HG02678 (cell line): Measurements from ENCODE around the gene ALDH3A1.

Experiments used
- ATAC-seq: cut with Tn5 transposase; IDR thresholded peaks from one replicate; pipeline ENCODE4 v1.9.1; 2021; ENCODE audit warnings: mild to moderate bottlenecking, moderate library complexity; ENCODE audit not compliant: unreplicated experiment

ALDH3A1 gene

GRCh38 chr17:19742495-19742894 lies 5.6 kb downstream of the ALDH3A1 start:
- ATAC-seq = no peak

GRCh38 chr17:19741832-19742457 lies 6.2 kb downstream of the ALDH3A1 start:
- no peak for ATAC-seq

DNA sequence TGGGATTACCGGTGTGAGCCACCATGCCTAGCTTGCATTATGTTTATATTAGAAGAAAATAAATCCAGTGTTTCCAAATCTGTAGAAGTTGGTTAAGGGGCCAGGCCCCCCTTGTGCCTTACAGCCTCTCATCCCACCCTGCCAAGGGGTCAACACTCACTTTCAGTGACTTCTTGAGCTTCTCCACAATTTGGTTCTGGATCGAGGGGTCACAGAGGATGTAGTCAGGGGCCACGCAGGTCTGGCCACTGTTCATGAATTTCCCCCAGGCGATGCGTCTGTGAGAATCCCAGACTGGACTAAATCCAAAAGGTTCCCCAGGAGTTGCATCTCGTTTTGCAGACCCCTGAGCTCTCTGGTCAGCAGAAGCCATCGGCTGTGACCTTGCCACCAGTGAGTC lies 7.2 kb downstream of the ALDH3A1 start:
- ATAC-seq = no peak

- ATAC-seq = no peak
Observed at GRCh38 chr17:19739241-19740201, 8.6 kb downstream of the ALDH3A1 start.

DNA sequence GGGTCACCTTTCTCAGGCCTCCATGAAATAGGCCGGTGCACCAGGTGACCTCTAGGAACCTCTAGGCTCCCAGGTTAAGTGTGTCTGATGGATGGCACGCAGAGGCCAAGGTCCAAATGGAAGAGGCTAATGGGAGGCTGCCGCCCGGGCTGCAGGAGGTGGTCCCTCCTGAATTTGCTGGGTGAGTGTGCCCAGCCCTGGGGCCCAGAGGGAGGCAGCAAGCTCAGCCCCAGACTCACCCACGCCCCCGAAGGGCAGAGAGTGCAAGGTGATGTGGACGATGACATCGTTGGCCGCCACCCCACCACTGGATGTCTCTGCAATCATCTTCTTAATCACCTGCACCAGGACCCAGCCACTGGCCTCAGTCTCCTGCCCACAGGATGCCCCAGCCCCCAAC lies 9.3 kb downstream of the ALDH3A1 start:
- no peak for ATAC-seq

- no peak for ATAC-seq
Observed at GRCh38 chr17:19738073-19738449, 10.0 kb downstream of the ALDH3A1 start.

- ATAC-seq = no peak
Observed at GRCh38 chr17:19737305-19738072, 10.6 kb downstream of the ALDH3A1 start.

GRCh38 chr17:19736071-19736470 lies 12.0 kb downstream of the ALDH3A1 start:
- no peak for ATAC-seq

- ATAC-seq = no peak
Observed at GRCh38 chr17:19733953-19734526, 14.1 kb downstream of the ALDH3A1 start.

DNA sequence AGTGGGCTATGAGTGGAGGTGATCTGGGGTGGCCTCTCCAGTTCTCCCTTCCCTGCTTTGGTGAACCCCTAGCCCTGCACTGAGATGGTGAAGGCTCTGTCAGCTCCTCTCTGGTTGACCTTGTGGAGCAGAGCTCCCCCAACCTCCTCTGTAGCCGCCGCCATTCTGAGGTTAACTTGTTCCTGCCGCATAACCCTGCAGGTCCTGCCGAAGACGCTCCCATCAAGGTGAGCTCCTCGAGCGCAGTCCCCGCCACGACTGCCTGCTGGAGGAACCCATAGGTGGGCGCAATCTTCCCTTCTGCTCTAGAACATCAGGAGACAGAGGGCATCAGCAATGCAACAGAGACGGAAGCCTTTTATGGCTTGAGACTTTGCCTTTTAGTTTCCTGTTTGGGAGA lies 16.5 kb downstream of the ALDH3A1 start:
- ATAC-seq = no peak

DNA sequence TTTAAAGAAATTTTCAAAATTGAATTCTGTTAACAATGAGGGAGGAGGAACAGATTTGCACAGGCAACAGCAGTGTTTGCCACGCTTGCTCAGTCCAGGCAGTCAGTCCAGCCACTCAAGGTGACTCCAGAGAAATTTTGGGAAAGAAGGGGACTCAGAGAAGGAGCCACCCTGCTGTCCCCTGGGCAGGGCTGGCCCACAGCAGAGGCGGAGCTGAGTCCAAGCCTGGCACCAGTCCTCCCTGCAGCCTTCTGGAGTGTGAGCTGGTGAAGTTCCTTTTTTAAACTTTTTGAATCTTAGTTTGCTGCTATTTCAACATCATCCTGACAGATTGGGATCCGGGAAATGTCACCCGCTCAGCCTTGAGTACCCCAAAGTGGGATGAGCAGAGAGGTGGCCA lies 17.3 kb downstream of the ALDH3A1 start:
- no peak for ATAC-seq

GRCh38 chr17:19729900-19730299 lies 18.2 kb downstream of the ALDH3A1 start:
- ATAC-seq = no peak

GRCh38 chr17:19728084-19728495 lies 20.0 kb downstream of the ALDH3A1 start:
- ATAC-seq = no peak

DNA sequence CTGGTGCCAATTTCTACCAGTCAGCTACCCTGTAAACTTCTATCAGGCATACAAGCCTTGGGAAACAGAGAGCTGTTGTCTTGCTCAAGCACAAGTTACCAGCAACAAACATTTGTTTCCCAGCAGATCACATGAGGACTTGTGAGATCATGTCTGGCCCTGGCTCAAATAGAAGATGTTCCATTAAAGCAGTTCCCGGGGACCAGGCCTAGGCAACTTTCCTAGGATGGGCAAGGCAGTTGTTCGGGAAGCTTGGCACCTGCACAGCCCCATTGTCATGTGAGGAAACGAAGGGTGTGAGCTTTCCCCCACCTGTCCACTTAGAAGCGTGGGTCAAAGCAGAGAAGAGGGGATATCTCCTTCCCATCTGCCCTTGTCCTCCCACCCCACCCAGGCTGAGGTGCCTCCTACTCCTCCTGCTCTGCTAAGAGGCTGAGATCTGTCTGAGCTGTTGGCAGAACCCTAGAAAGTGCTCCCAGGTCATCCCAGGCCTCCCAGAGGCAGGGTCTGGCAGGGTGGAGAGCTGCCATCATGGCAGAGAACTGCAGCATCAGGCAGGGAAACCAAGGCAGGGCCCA lies 20.5 kb downstream of the ALDH3A1 start:
- no peak for ATAC-seq

DNA sequence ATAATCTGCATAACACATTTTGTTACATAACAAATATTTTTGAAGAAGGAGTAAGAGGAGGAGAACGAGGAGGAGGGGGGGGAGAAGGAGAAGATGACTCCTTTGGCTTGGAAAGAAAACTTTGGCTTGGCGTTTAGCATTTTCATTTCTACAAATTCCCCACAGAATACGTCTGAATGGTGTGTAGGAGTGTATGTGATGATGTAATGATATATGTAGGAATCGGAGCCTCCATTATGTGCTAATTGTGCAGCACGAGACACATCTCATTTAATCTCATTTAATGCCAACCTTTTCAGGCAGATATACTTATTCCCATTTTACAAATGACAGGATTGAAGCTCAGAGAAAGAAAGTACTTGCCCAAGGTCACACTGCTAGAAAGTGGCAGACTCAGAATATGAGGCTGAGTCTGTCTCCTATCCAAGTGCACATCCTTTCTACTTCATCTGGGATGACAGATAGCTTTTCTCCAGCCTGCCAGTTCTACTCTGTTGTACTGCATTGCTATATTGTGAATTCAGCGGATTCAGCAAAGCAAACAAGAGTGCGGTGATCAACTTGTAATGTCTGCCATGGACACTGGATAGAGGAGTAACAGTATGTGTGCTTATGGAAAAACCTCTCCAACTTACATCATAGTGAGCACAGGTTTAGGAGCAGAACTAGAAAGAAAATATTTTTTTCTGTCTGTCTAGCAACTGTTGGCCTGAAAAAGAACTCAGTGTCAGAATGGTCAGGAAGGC lies 21.3 kb downstream of the ALDH3A1 start:
- no peak for ATAC-seq

GRCh38 chr17:19725486-19725885 lies 22.6 kb downstream of the ALDH3A1 start:
- no peak for ATAC-seq

GRCh38 chr17:19724501-19725420 lies 23.3 kb downstream of the ALDH3A1 start:
- no peak for ATAC-seq

- no peak for ATAC-seq
Observed at GRCh38 chr17:19723964-19724363, 24.1 kb downstream of the ALDH3A1 start.
